ENCODE measurements around the gene PRM1. TPM values are rescaled to one million over a fixed set of nuclear protein-coding genes. Genes with fewer than 3 reads are reported as not detected.

PRM1 gene
- total and polyA plus RNA-seq, 2 experiments from 2014 or later = not detected

DNA sequence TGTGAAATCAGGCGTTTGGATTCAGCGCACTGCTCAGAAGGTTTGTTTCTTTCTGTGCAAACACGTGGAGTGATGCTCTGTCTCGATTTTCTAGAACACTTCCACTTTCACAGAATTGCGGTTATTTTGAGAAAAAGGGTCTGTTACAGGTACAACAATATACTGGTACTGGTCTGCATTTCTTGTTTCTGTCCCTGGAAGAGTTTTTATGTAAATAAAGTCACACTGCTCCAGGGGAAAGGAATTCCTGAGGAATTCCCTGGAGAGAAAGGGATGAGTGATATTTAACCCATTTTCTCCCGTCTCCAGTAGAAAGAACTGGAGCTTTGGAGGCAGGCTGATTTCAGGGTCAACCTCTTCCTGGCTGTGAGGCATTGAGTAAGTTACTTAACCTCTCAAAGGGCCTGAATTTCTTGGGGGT lies 48.0 kb upstream of the PRM1 start:
- Histone ChIP-seq H3K9me3 (ENCODE audit: low read depth) (no peaks in the 10 kb centered on the region), H3K4me1 (ENCODE audit: insufficient read depth) (peaks cover 10% of the 10 kb centered on the region), H3K9me2 (replicated peaks; ENCODE audit: insufficient read depth) (no peaks in the 10 kb centered on the region), H3K27ac (peak overlapping the region; percentile 42), H3K79me2 (no peaks in the 10 kb centered on the region), H4K20me1 (ENCODE audit: insufficient read depth, poor library complexity, severe bottlenecking) (no peaks in the 10 kb centered on the region), H3K27me3 (no peaks in the 10 kb centered on the region), H3K4me2 (peak overlapping the region; percentile 65), H2AFZ (no peak overlapping the region), H3K4me3 (no peak overlapping the region), H3K36me3 (replicated peaks; ENCODE audit: insufficient read depth, low read depth) (no peaks in the 10 kb centered on the region)
- no peak for DNase-seq (ENCODE audit: low spot score)
- no peak for TF ChIP-seq EZH2phosphoT487 (IDR thresholded peaks at IDR 0.05; ENCODE audit: low read depth, severe bottlenecking, unreplicated experiment)
- TF ChIP-seq, protein P1, sequence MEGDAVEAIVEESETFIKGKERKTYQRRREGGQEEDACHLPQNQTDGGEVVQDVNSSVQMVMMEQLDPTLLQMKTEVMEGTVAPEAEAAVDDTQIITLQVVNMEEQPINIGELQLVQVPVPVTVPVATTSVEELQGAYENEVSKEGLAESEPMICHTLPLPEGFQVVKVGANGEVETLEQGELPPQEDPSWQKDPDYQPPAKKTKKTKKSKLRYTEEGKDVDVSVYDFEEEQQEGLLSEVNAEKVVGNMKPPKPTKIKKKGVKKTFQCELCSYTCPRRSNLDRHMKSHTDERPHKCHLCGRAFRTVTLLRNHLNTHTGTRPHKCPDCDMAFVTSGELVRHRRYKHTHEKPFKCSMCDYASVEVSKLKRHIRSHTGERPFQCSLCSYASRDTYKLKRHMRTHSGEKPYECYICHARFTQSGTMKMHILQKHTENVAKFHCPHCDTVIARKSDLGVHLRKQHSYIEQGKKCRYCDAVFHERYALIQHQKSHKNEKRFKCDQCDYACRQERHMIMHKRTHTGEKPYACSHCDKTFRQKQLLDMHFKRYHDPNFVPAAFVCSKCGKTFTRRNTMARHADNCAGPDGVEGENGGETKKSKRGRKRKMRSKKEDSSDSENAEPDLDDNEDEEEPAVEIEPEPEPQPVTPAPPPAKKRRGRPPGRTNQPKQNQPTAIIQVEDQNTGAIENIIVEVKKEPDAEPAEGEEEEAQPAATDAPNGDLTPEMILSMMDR (IDR thresholded peaks at IDR 0.05; ENCODE audit: poor library complexity) = no peak
- TF ChIP-seq EZH2 (IDR thresholded peaks at IDR 0.05; ENCODE audit: borderline replicate concordance) = no peak
- 8% methylated on average over 6 of the region's 6 CpGs for WGBS (ENCODE audit: low lambda C conversion rate, missing lambda C conversion rate)

DNA sequence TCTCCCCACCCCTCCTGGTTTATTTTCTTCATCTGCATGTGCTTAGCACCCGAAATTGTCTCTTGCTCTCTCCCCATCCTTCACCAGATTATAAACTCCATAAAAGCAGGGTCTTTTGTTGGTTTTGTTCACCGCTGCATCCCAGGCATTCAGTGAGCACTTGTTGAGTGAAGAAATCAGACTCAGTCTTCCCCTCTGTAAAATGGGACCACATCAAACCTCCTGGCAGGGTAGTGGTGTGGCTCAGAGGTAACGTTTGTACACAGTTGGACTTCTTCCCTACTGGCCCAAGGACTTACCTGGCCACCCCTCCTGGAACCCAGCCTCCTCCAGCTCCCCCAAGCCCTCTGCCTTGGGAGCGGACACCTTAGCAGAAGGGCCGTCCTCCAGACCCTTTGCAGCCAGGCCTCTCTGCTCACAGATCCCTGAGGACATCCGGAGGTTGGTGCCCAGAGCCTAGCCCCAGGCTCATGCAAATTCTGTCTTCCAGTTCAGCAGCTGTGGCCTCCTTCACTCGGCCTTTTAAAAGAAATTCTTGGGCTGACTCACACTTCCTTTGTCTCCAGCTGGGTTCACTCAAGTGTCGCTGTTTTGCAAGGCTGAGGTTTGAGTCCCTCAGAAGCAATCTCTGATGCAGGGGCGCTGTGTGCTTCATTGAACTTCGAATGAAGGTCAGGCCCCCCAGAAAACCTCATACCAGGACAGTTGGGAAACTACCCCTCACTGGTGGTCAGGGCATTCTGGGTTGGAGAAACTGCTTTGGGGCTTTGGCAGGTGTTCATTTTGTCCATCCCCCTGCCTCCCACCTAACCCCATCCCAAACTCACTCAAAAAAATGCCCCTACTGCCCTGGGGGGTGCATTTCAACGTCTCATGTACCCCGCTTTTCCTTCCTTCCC lies 47.3 kb upstream of the PRM1 start:
- Histone ChIP-seq H3K4me1 (ENCODE audit: insufficient read depth) (peaks cover 10% of the 10 kb centered on the region), H2AFZ (no peak overlapping the region)

DNA sequence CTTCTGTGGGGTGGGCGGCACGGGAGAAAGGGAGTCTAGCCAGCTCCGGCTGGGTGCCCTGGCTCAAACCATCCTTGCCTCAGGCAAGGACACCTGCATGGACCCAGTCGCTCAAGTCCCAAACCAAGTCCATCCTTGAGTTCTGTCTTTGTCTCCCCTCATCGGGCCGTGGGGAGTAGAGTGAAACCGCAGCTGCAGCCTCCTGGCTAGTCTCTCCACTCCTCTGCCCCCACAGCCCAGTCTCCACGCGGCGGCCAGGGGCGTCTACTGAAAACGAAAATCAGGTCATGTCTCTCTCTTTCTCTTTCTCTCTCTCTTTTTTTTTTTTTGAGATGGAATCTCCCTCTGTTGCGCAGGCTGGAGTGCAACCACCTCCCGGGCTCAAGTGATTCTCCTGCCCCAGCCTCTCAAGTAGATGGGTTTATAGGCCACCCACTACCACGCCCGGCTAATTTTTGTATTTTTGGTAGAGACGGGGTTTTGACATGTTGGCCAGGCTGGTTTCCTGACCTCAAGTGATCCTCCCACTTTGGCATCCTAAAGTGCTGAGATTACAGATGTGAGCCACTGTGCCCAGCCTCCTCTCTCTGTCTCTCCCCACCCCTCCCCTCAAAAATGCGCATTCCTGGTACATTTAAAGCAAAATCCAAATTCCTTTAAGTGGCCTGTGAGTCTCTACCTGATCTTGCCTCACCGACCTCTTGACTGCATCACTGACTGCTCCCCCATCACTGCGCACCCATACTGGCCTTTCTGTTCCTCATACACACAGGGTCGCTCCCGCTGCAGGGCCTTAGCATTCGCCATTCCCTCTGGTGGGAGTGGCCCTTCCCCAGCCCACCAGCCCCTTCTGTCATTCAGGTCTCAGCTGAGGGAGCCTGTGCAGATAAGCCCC lies 46.4 kb upstream of the PRM1 start:
- H3K4me2 ChIP-seq = no peak overlapping the region
- peaks cover 10% of the 10 kb centered on the region for H3K4me1 ChIP-seq (ENCODE audit: insufficient read depth)
- no peak overlapping the region for H3K4me3 ChIP-seq
- H2AFZ ChIP-seq = no peak overlapping the region
- H3K27ac ChIP-seq = no peak overlapping the region
- TF ChIP-seq EZH2phosphoT487 (IDR thresholded peaks at IDR 0.05; ENCODE audit: low read depth, severe bottlenecking, unreplicated experiment) (no peak), EZH2 (IDR thresholded peaks at IDR 0.05; ENCODE audit: borderline replicate concordance) (no peak)
- TF ChIP-seq, protein P1 (IDR thresholded peaks at IDR 0.05; ENCODE audit: poor library complexity) = no peak
- H3K36me3 ChIP-seq (replicated peaks; ENCODE audit: insufficient read depth, low read depth) = no peaks in the 10 kb centered on the region
- H3K79me2 ChIP-seq = no peaks in the 10 kb centered on the region
- no peaks in the 10 kb centered on the region for H3K9me3 ChIP-seq (ENCODE audit: low read depth)
- H3K27me3 ChIP-seq = no peaks in the 10 kb centered on the region
- WGBS (ENCODE audit: low lambda C conversion rate, missing lambda C conversion rate) = 91% methylated on average over 23 of the region's 23 CpGs
- H4K20me1 ChIP-seq (ENCODE audit: insufficient read depth, poor library complexity, severe bottlenecking) = no peaks in the 10 kb centered on the region
- H3K9me2 ChIP-seq (replicated peaks; ENCODE audit: insufficient read depth) = no peaks in the 10 kb centered on the region
- no peak for DNase-seq (ENCODE audit: low spot score)

More for the DNA sequence above, 47.3 kb upstream of the PRM1 start:
- H3K36me3 ChIP-seq (replicated peaks; ENCODE audit: insufficient read depth, low read depth) = no peaks in the 10 kb centered on the region
- H3K4me2 ChIP-seq = peak overlapping the region; percentile 65
- H3K79me2 ChIP-seq = no peaks in the 10 kb centered on the region
- DNase-seq (ENCODE audit: low spot score) = peak; percentile 78
- WGBS (ENCODE audit: low lambda C conversion rate, missing lambda C conversion rate) = 37% methylated on average over 12 of the region's 12 CpGs
- no peak overlapping the region for H3K4me3 ChIP-seq
- H3K27me3 ChIP-seq = no peaks in the 10 kb centered on the region
- no peaks in the 10 kb centered on the region for H4K20me1 ChIP-seq (ENCODE audit: insufficient read depth, poor library complexity, severe bottlenecking)
- no peaks in the 10 kb centered on the region for H3K9me3 ChIP-seq (ENCODE audit: low read depth)
- H3K9me2 ChIP-seq (replicated peaks; ENCODE audit: insufficient read depth) = no peaks in the 10 kb centered on the region
- peak overlapping the region; percentile 62 for H3K27ac ChIP-seq
- TF ChIP-seq EZH2 (IDR thresholded peaks at IDR 0.05; ENCODE audit: borderline replicate concordance) (no peak), EZH2phosphoT487 (IDR thresholded peaks at IDR 0.05; ENCODE audit: low read depth, severe bottlenecking, unreplicated experiment) (no peak)
- TF ChIP-seq, protein P1 (IDR thresholded peaks at IDR 0.05; ENCODE audit: poor library complexity) = no peak

Data from hepatocyte (in vitro differentiated cells).